ENCODE data around the gene VAV3. TPM values are rescaled to one million over a fixed set of nuclear protein-coding genes. Genes with fewer than 3 reads are reported as not detected.

The VAV3 gene
- total RNA-seq, 1 donor from 2014 or later = 1.8 TPM

GRCh38 chr1:107678993-107679392 is 286.0 kb downstream of the VAV3 start:
- Mint-ChIP-seq H3K36me3 (ENCODE audit: insufficient read depth) (no peaks in the 10 kb centered on the region), H3K4me1 (ENCODE audit: low read depth) (peaks cover 16% of the 10 kb centered on the region), H3K27ac (no peak overlapping the region), H3K9me3 (ENCODE audit: low read depth) (peaks cover 10% of the 10 kb centered on the region), H3K4me3 (ENCODE audit: low read depth) (no peak overlapping the region), H3K27me3 (no peaks in the 10 kb centered on the region)
- no peak for DNase-seq (ENCODE audit: low spot score, unreplicated experiment)
- no peak for TF ChIP-seq CTCF (IDR thresholded peaks at IDR 0.05; ENCODE audit: unreplicated experiment)

GRCh38 chr1:107677697-107678096 is 287.3 kb downstream of the VAV3 start:
- Mint-ChIP-seq H3K4me3 (ENCODE audit: low read depth) (no peak overlapping the region), H3K36me3 (ENCODE audit: insufficient read depth) (no peaks in the 10 kb centered on the region), H3K27ac (no peak overlapping the region), H3K9me3 (ENCODE audit: low read depth) (peaks cover 10% of the 10 kb centered on the region), H3K27me3 (no peaks in the 10 kb centered on the region), H3K4me1 (ENCODE audit: low read depth) (peaks cover 11% of the 10 kb centered on the region)
- TF ChIP-seq CTCF (IDR thresholded peaks at IDR 0.05; ENCODE audit: unreplicated experiment) = no peak
- no peak for DNase-seq (ENCODE audit: low spot score, unreplicated experiment)

- Mint-ChIP-seq H3K9me3 (ENCODE audit: low read depth) (peaks cover 7% of the 10 kb centered on the region), H3K27ac (no peak overlapping the region), H3K4me3 (ENCODE audit: low read depth) (no peak overlapping the region), H3K4me1 (ENCODE audit: low read depth) (peaks cover 9% of the 10 kb centered on the region), H3K27me3 (no peaks in the 10 kb centered on the region), H3K36me3 (ENCODE audit: insufficient read depth) (no peaks in the 10 kb centered on the region)
- no peak for DNase-seq (ENCODE audit: low spot score, unreplicated experiment)
- TF ChIP-seq CTCF (IDR thresholded peaks at IDR 0.05; ENCODE audit: unreplicated experiment) = no peak
Observed at GRCh38 chr1:107674486-107674885, 290.5 kb downstream of the VAV3 start.

- Mint-ChIP-seq H3K9me3 (ENCODE audit: low read depth) (peaks cover 7% of the 10 kb centered on the region), H3K4me1 (ENCODE audit: low read depth) (peaks cover 16% of the 10 kb centered on the region), H3K36me3 (ENCODE audit: insufficient read depth) (no peaks in the 10 kb centered on the region), H3K27me3 (no peaks in the 10 kb centered on the region), H3K4me3 (ENCODE audit: low read depth) (no peak overlapping the region), H3K27ac (no peak overlapping the region)
- DNase-seq (ENCODE audit: low spot score, unreplicated experiment) = no peak
- TF ChIP-seq CTCF (IDR thresholded peaks at IDR 0.05; ENCODE audit: unreplicated experiment) = no peak
Observed at GRCh38 chr1:107673006-107673405, 292.0 kb downstream of the VAV3 start.

- no peak for TF ChIP-seq CTCF (IDR thresholded peaks at IDR 0.05; ENCODE audit: unreplicated experiment)
- Mint-ChIP-seq H3K27ac (no peak overlapping the region), H3K36me3 (ENCODE audit: insufficient read depth) (no peaks in the 10 kb centered on the region), H3K4me3 (ENCODE audit: low read depth) (no peak overlapping the region), H3K4me1 (ENCODE audit: low read depth) (peaks cover 19% of the 10 kb centered on the region), H3K27me3 (no peaks in the 10 kb centered on the region), H3K9me3 (ENCODE audit: low read depth) (peaks cover 6% of the 10 kb centered on the region)
- no peak for DNase-seq (ENCODE audit: low spot score, unreplicated experiment)
Observed at GRCh38 chr1:107670397-107671040, 294.5 kb downstream of the VAV3 start.

All from progenitor cell of endocrine pancreas (in vitro differentiated cells).